AG04450 (cell line): ENCODE results near the gene ORC6. TPM values are rescaled to one million over a fixed set of nuclear protein-coding genes. Genes with fewer than 3 reads are reported as not detected.

Experiments
- CTCF ChIA-PET: fragments of 300-600, 350-600 bp; formaldehyde crosslinking; extraction: SDS; loops from one replicate; lab custom pipeline; 2022; ENCODE audit warnings: antibody characterized with exemption, inconsistent platforms; lab: Charles Lee
- POLR2A ChIA-PET: fragments of 350-600 bp; formaldehyde crosslinking; extraction: SDS; loops from one replicate; lab custom pipeline; 2021; ENCODE audit warnings: antibody characterized with exemption, inconsistent platforms; lab: Yijun Ruan, JAX
- DNase-seq: peaks from one replicate; pipeline ENCODE4 v3.0.0-alpha.2; 2011; ENCODE audit warnings: low read depth, low spot score
- H3K27ac ChIP-seq: one replicate; pipeline ENCODE4 v1.5.1; 2012; ENCODE audit warnings: low read depth, low read length, control low read depth
- H3K27me3 ChIP-seq: one replicate; pipeline ENCODE4 v1.6.0; 2012; ENCODE audit warnings: low read length; ENCODE audit not compliant: control insufficient read depth, insufficient read depth
- H3K4me3 ChIP-seq: 2 replicates; pipeline ENCODE4 v1.5.1; 2011; ENCODE audit warnings: mild to moderate bottlenecking, low read depth, low read length, control low read depth
- H3K9me3 ChIP-seq: 2 replicates; pipeline ENCODE4 v1.5.1; 2012; ENCODE audit warnings: low read length; ENCODE audit not compliant: control insufficient read depth, insufficient read depth
- CTCF ChIP-seq: IDR thresholded peaks from 2 replicates; pipeline ENCODE4 v1.5.1; 2011; ENCODE audit warnings: low read depth, low read length, control low read depth, inconsistent platforms
- polyA plus RNA-seq: library from polyadenylated mRNA; depleted of rRNA; stranded (reverse); fragments of >200 nt; gene quantifications from 2 replicates; pipeline ENCODE4 v1.2.3, GENCODE V29; 2011

ORC6 gene
- polyA plus RNA-seq, 1 experiment, result 6.6 TPM

DNA sequence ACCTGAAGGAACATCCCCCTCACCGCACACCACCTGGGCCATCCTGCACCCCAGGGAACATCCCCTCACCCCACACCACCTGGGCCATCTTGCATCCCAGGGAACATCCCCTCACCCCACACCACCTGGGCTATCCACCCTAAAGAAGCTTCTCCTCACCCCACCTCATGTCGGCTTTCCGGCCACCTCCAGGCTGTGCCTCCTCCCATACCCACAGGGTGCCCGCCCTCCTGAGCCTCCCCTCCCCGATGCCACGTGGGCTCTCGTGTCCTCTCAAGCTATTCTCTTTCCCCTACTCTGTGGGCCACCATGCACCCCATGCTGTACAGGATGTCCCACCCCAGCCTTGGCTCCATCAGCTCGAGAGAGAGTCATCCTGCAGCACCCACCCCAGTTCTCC, 40.7 kb downstream of the ORC6 start:
- CTCF ChIA-PET, result no interaction called here
- Histone ChIP-seq H3K9me3 (no peaks in the 10 kb centered on the region; the same call in 1 of the 2 replicates), H3K27me3 (no peaks in the 10 kb centered on the region), H3K4me3 (no peak overlapping the region), H3K27ac (no peak overlapping the region)
- no peak for DNase-seq
- no peak for TF ChIP-seq CTCF
- POLR2A ChIA-PET, result no interaction called here

DNA sequence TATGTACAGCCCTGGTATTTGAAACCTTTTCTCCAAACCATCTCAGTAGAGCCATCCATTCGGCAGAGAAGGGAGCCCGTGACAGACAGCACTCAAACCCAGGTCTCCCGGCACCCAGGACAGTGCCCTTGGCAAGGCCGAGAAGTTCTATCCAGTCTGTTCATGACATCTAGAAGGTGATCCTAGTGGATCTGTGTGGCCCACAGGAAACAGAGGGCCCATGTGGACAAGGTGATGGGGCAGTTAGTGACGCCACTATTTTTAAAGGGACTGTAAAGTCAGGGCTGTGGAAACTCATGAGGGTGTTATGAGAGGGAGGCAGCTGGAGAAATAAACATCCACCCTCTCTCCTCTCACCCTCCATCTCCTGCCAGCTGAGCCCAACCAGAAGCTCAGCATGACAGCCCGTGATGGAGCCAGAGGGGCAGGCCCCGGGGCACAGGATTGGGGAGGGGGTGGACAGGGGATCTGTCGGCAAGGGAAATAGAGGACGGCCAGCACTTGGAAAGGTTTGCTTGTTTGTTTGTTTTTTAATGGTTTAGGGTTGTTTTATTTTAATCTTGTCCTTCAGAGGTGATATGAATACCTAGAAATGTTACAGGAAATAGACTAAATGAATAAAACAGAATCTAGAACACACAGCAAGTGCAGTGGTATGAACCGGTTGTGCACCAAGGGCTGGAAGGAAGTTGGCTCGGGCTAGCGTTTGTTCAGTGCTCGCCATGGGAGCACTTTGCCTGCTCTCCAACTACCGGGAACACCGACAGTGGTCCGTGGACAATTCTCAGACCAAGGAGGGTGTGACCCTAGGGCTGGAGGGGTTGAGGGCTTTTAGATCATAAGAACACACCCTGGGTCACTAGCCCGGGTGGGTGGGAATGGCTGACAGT, 41.6 kb downstream of the ORC6 start:
- Histone ChIP-seq H3K27me3 (no peaks in the 10 kb centered on the region), H3K27ac (no peak overlapping the region), H3K4me3 (no peak overlapping the region), H3K9me3 (no peaks in the 10 kb centered on the region; the same call in 1 of the 2 replicates)
- CTCF ChIA-PET, result no interaction called here
- POLR2A ChIA-PET, result no interaction called here
- no peak for TF ChIP-seq CTCF
- DNase-seq, result no peak

DNA sequence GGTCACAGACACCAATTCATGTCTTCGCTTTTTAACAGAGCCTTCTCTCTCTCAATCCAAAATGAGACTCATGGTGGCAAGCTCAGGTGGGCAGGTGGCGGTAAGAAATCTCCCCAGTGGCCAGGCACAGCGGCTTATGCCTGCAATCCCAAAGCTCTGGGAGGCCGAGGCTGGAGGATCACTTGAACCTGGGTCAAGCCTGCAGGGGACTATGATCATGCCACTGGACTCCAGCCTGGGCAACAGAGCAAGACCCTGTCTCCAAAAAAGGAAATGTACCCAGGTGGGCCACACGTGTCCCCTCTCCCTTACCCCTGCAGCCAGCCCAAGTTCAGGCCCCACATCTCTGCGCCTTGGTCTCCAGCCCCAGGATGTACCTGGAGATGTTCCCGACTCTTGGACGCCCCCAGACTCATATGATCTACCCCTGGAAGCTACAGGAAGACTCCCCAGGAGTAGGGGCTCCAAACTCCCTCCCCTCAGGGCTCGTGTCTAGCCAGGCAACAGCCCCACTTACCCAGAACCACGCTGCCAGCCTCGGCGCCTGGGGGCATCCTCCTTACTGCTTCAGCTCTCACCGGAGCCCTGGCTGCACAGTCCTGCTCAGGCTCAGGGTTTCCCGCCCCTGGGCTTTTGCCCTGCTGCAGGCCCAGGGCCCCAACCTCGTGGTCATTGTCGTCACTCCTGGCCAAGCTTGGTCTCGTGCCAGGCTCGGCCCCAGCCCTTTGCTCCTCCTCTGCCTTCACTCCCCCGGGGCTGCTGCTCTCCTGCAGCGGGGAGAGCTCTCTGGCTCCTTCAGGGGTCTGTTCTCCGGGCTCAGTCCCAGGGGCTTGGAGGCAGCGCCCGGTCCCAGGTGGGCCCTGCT, 42.5 kb downstream of the ORC6 start:
- CTCF ChIA-PET, result no interaction called here

GRCh38 chr16:46732561-46732960, 43.1 kb downstream of the ORC6 start:
- no peak for DNase-seq
- TF ChIP-seq CTCF, result no peak
- Histone ChIP-seq H3K4me3 (no peak overlapping the region), H3K9me3 (no peaks in the 10 kb centered on the region; the same call in 1 of the 2 replicates), H3K27me3 (no peaks in the 10 kb centered on the region), H3K27ac (no peak overlapping the region)
- POLR2A ChIA-PET, result no interaction called here
- CTCF ChIA-PET, result no interaction called here

More for the DNA sequence above, 42.5 kb downstream of the ORC6 start:
- Histone ChIP-seq H3K4me3 (no peak overlapping the region), H3K9me3 (no peaks in the 10 kb centered on the region; the same call in 1 of the 2 replicates), H3K27me3 (no peaks in the 10 kb centered on the region), H3K27ac (no peak overlapping the region)
- no peak for TF ChIP-seq CTCF
- no peak for DNase-seq
- POLR2A ChIA-PET, result no interaction called here
